Measurements from ENCODE around the gene RFNG. TPM values are rescaled to one million over a fixed set of nuclear protein-coding genes. Genes with fewer than 3 reads are reported as not detected.

Gene RFNG
- total RNA-seq, 1 donor from 2014 or later: 21.0 TPM

- intact Hi-C loops (cut with DNase I): no loop called here
- DNase-seq (ENCODE audit: low spot score): no peak
Measured at GRCh38 chr17:82091264-82092066, 39.9 kb upstream of the RFNG start.

- no peak for DNase-seq (ENCODE audit: low spot score)
Measured at GRCh38 chr17:82090549-82091263, 39.1 kb upstream of the RFNG start.

GRCh38 chr17:82089723-82090548 is 38.3 kb upstream of the RFNG start:
- intact Hi-C loops (cut with DNase I): no loop called here
- no peak for DNase-seq (ENCODE audit: low spot score)

More at GRCh38 chr17:82090549-82091263, 39.1 kb upstream of the RFNG start:
- intact Hi-C loops (cut with DNase I): no loop called here

- DNase-seq (ENCODE audit: low spot score): no peak
- intact Hi-C loops (cut with DNase I): no loop called here
Measured at GRCh38 chr17:82088838-82089722, 37.5 kb upstream of the RFNG start.

- intact Hi-C loops (cut with DNase I): no loop called here
- DNase-seq (ENCODE audit: low spot score): no peak
Measured at GRCh38 chr17:82087961-82088837, 36.6 kb upstream of the RFNG start.

- intact Hi-C loops (cut with DNase I): no loop called here
- DNase-seq (ENCODE audit: low spot score): no peak
Measured at GRCh38 chr17:82086941-82087906, 35.6 kb upstream of the RFNG start.

GRCh38 chr17:82085931-82086764 is 34.5 kb upstream of the RFNG start:
- DNase-seq (ENCODE audit: low spot score): no peak
- intact Hi-C loops (cut with DNase I): no loop called here

- intact Hi-C loops (cut with DNase I): no loop called here
- DNase-seq (ENCODE audit: low spot score): no peak
Measured at GRCh38 chr17:82085031-82085861, 33.6 kb upstream of the RFNG start.

GRCh38 chr17:82084373-82085030 is 32.9 kb upstream of the RFNG start:
- intact Hi-C loops (cut with DNase I): no loop called here

GRCh38 chr17:82083533-82084359 is 32.1 kb upstream of the RFNG start:
- intact Hi-C loops (cut with DNase I): no loop called here
- no peak for DNase-seq (ENCODE audit: low spot score)

More at GRCh38 chr17:82084373-82085030, 32.9 kb upstream of the RFNG start:
- no peak for DNase-seq (ENCODE audit: low spot score)

GRCh38 chr17:82083009-82083408 is 31.4 kb upstream of the RFNG start:
- DNase-seq (ENCODE audit: low spot score): no peak
- intact Hi-C loops (cut with DNase I): no loop called here

GRCh38 chr17:82082456-82082855 is 30.8 kb upstream of the RFNG start:
- no peak for DNase-seq (ENCODE audit: low spot score)
- intact Hi-C loops (cut with DNase I): no loop called here

- DNase-seq (ENCODE audit: low spot score): no peak
- intact Hi-C loops (cut with DNase I): no loop called here
Measured at GRCh38 chr17:82081966-82082365, 30.4 kb upstream of the RFNG start.

GRCh38 chr17:82081546-82081945 is 29.9 kb upstream of the RFNG start:
- DNase-seq (ENCODE audit: low spot score): no peak
- intact Hi-C loops (cut with DNase I): no loop called here
